GM18526 (cell line): ENCODE data around the gene KCNMB2.

Experiments used
- POLR2A ChIP-seq: IDR thresholded peaks from 3 replicates; pipeline ENCODE4 v1.6.1; 2011; ENCODE audit not compliant: insufficient read length; ENCODE audit errors: extremely low read depth

KCNMB2 gene

DNA sequence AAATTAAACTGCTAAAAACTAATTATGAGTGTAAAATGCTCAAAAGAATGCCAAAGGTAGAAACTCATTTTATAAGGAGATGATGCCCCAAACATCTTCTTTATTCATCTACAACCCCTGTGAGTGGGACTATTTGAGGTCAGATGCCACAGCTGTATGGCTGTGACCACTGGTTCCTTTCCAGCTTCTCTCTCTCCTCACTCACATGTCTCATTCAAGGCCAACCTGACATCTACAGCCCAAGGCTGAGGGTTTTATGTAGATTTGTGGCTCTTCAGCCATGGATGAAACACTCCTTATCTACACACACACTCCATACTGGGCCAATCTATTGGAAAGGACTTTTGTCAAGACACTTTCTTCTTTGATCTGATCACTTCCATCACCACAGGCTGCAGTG is 231.3 kb downstream of the KCNMB2 start:
- no peak for TF ChIP-seq POLR2A

DNA sequence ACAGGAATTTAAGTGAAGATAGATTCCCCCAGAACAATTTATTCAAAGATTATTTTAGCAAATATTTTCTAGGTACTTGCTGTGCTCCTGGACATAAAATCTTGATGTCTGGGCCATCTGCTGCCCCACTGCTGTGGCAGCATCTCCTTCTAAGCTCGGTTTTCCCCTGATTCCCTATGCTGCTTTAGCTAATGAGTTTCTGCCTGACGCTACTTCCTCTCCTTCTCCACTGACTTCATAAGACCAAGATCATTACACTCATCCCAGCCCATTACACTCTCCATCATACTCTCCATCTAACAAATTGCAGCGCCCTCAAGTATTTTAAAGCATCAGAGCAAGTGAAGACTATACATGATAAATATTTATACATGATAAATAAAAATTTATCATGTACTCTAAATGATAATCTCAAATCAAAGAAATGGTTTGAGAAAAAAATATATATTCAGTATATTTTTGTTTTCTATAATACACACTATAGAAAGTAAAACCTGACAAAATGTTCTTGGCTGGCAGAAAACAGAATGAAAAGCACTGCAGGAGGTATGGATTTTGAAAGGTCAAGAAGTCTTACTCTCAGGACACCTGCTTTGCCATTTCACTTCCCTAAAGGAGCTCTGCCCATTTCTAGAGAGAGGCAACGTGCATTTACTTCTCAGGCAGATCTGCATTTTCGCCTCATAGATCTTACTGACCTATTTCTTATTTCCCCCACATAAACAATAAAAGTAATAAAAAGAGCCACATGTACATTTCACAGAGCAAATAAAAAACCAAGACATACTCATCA is 232.0 kb downstream of the KCNMB2 start:
- TF ChIP-seq POLR2A = no peak

DNA sequence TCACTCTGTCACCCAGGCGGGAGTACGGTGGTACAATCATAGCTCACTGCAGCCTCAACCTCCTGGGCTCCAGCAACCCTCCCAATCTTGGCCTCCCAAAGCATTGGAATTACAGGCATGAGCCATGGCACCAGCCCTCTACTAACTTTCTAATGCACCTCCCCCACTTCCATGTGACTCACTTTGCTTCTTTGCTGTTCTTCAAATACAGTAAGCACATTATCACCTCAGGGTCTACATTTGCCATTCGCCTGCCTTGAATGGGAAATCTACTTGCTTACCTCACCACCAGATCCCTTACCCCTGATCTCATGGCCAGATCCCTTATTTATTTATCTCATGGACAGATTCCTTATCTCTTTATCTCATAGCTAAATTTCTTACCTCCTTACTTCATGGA is 235.3 kb downstream of the KCNMB2 start:
- no peak for TF ChIP-seq POLR2A

DNA sequence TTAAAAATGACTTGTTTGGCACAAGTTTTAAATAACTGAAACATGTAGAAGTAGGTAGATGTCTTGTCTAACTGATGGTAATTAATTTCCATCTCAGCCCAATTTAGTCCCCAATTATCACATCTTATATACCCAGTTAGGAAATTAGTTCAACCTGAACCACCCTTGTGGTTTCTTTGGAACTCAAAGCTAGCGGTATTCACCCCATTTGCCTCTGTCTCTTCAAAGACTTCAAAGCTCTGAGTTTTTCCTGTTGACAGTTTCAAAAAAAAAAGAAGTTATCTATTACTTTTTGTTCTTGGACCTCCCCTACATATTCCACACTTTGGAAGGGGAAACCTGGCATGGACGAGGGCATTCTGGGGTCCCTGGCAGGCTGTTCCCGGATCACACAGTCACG is 236.5 kb downstream of the KCNMB2 start:
- TF ChIP-seq POLR2A = no peak

DNA sequence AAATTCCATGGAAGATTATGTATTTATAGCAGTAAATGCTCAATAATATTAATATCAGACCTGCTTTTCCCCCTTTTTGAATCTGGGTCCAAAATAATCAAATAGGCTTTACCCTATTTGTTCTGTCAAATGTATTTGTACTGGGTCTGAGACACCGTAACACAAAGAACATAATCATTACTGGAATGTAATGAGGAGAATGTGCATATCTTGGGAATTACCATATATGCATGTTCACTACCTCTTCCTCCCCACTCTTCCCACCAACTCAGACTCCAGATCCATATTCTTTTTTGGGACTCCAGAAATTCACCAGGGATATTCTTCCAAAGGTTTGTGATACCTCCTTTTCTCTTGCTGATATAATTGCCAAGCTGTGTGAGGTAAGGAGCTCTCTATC is 237.1 kb downstream of the KCNMB2 start:
- no peak for TF ChIP-seq POLR2A

DNA sequence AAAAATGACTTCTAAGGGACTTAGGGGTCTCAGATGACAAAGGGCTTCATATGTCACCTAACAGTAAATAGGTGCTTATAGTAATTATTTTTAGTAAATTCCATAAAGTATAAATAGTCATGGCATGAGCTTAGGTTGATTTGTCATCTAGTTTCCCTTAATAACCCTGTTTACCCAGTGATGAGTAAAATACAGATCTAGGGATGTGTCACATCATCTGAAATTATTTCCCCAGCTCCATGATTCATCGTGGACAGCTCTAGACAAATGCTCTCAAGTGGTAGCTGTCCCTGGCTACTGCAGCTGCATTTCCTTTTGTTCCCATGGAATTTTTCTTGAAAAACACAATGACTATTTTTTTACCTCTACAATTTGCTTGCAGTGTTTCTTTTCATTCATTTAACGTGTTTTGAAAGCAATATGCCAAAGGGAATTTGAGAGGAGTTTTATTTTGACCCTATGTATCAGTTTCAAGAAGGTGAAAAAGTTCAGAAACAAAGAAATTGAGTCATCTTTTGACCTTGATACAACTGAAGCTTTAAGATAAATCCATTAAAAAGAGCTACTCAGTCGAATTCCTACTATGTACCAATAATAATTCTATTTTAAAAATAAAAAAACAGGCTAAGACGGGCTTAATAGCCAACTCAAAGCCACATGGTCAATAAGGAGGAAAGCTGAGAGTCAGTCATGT is 241.6 kb downstream of the KCNMB2 start:
- TF ChIP-seq POLR2A = no peak

DNA sequence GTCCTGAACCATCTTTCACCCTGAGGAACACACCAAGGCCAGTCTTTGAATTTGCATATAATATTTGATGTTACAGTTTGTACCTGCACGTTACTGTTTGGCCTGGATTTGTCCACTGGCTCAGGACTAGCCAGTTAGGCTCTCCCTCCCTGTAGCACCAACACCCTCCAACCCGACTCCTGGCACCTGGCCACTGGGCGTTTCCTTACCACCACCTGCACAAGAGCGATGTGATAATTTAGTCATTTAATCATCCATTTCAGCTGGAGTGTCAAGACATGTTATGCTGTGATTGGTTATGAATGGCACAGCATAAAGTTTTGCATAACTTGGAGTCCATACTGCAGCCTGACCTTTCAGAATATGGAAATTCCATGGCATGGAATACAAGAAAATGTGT is 242.4 kb downstream of the KCNMB2 start:
- TF ChIP-seq POLR2A = no peak

DNA sequence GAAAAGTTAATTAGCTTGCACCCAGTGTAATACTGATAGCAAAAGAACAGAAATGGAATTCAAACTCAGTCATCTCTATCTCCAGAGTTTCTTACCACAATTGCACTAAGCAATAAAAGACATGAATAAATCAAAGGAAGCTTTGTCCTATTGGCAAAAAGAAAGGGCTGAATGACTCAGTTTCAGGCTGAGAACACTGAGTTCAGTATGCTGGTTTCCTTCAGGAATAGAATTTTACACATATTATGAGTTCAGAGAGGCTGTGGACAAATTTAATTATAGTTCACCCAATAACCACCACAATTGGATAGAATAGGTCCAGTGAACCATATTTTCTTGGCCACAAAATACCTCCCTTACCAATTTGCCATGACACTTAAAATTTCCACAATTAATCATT is 249.7 kb downstream of the KCNMB2 start:
- no peak for TF ChIP-seq POLR2A

DNA sequence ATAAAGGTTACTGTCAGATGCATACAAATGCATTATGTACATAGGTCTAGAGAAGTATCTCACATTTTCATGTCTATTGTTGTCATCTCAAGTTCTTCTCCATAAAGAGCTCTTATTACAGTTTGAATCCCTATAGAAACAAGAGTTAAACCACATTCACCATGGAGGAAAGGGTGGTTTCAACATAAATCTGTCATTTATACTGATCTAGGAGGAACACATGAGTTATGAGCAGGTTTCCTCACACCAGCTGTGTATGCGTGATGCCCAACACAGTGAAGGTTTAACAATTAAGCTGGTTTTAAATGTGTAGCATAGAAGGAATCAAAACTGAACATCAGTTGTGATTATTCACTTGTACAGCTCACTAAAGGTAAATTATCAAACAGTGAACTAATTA is 251.7 kb downstream of the KCNMB2 start:
- no peak for TF ChIP-seq POLR2A

DNA sequence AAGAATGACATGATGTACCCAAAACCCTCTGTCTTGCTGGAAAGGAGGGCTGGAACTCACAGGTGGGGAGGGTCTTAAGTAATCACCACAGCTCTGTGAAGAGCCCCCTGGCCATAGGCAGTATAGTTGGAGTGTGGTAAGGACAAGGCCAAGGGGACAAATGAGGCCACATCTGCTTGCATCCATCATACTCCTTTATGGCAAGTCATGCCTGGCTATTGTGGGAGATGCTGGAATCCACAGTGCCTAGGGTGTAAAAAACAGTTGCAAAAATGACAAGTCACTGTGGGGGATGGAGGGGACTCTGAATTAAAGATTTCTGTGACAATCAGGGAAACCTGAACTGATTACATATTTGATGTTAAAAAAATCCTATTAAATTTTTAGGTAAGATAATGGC is 258.5 kb downstream of the KCNMB2 start:
- TF ChIP-seq POLR2A = no peak

DNA sequence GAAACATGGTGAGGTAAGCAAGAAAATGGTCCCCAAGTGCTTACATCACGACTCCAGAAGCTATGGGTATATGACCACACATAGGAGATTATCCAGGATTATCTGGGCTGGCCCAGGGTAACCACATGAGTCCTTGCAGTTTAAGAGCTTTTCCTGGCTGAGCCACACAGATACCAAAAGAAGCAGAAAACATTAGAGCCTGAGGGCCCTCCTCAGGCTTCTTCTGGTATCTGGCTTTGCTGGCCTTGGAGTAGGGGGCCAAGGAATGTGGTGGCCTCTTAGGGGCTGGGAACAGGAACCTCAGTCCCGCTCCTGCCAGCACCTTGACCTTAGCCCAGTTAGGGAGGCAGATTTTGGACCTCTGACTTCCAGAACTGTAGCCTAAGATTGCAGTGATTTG is 259.1 kb downstream of the KCNMB2 start:
- TF ChIP-seq POLR2A = no peak

DNA sequence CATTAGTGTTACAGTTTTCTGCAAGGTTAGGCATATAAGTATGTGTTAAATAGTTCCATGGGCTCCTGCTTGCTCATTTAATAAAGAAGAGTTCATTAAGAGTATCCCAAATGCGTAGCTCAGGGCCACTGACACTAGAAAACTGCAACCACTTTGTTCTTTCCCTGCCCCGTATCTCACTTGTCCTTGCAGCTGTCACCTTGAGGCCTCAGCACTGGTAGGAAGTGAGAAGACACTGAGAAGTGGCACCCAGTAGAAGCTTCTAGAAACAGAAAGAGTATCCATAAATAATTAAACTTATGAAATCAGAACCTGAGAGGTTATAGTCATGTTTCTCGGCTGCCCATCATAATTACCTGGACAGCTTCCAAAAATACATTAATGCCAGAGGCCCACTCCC is 266.0 kb downstream of the KCNMB2 start:
- TF ChIP-seq POLR2A = no peak

DNA sequence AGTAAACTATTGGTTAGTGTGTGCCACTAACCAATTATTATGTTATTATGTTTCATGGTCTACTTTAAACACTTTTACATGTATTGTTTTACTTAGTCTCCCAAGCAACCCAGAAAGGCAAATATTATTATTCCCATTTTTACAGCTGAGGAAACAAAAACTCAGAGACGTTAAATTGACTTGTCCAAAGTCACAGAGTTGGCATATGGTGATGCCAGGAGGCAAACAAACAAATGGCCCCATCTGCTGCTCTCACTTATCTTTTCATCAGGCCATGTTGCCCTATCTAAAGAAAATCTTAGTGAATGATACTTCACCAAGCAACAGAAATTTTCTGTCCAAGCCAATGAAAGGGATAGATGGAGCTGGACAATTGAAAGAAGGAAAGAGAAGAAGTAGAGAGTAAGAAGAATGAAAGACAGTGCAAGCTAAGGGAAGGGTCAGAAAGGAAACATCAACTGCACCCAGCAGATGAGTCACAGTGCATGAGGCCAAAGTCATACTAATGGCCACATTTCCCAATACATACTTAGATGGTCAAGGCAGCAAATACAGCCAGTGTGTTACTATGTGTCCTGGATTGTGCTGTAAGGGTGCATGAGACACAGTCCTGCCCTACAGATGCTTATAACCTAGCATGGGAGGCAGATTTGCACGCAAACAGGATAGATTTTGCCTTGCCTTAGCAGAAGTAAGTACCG is 266.9 kb downstream of the KCNMB2 start:
- TF ChIP-seq POLR2A = no peak

DNA sequence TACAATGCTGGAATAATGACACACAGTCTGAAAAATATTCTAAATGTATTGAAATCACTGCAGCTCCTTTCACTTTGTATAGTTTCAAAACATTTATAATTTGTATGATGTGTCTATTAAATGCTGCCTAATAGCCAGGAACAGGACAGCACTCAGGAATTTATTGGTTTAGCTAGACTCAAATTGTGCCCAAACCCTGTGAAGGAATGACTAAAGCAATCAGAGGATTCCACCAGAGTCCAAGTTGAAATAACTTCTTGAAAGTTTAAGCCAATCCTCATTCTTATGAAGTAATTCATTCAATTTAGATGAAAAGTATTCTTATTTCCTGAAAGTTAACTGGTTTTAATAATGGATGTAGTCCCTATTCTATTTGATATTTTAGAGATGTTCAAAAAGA is 268.4 kb downstream of the KCNMB2 start:
- TF ChIP-seq POLR2A = no peak

DNA sequence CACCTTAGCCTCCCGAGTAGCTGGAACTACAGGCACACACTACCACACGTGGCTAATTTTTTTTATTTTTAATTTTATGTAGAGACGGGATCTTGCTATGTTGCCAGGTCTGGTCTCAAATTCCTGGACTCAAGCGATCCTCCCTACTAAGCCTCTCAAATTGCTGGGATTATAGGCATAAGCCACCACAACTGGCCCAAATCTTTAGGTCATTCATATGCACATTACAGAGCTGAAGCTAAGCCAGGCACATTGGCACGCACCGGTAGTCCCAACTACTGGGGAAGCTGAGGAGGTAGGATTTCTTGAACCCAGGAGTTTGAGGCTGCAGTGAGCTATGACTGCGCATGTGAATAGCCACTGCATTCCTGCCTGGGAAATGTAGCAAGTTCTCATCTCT is 269.5 kb downstream of the KCNMB2 start:
- TF ChIP-seq POLR2A = no peak

DNA sequence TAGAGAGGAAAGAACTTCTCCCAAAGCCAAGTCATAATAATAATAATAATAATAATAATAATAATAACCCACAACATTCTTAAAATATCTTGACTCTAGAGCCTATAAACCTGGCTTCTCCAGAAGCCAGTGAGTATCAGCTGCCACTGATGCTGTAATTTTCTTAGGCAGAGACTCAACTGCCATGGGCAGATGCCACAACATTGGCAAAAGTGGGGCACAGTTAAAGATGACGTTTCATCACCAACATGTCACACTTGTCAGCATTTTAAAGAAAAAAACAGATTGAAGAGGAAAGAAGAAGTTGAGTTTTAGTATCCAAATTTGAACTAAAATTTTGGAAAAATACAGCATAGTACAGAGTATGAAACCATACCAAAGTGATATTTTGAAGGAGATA is 270.4 kb downstream of the KCNMB2 start:
- TF ChIP-seq POLR2A = no peak

DNA sequence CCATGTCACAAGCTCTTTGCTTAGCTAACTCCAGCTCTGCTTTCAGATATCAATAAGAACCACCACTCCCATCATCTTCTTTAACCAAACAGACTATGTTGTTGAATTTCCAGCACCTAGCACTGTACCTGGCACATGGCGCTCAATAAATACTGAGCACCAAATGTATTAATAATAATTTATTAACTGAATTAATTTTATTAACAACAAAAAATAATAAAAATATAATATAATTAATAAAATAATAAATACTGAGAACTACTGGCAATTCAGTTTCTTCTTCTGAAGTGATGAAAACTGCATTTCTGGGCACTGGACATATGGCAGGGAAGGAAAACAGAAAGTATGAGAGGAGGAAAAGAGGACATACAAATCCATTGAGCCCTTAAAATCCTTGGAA is 271.5 kb downstream of the KCNMB2 start:
- no peak for TF ChIP-seq POLR2A

DNA sequence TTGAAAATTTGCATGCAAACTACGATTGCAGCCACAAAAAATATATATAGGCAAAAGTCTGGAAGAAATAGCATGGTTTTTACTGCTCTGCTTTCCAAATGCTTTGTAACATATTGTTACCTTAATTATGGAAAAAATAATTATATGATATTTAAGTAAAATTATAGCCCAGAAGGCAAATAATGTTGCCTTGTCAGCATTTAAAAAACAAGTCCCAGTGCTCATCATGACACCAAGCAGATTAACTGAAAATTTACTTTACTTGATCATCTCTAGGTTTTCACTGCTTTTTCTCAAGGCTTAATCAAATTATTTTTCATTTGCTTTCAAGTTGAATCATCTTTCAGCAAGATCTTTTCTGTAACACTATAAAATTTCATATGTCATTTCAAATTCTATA is 272.5 kb downstream of the KCNMB2 start:
- TF ChIP-seq POLR2A = no peak
